ENCODE results near the gene XPNPEP2.

GRCh38 chrX:129731228-129731627, 7.6 kb upstream of the XPNPEP2 start:
- no peak for TF ChIP-seq CTCF (IDR thresholded peaks at IDR 0.05)
- no peak for TF ChIP-seq POLR2A (IDR thresholded peaks at IDR 0.05)
